Nephron (organoid): ENCODE measurements around the gene AFF1.

Experiments
- H3K27ac Mint-ChIP-seq, 3 experiments: 2 replicates each; pipeline ENCODE4 v1.8.0; 2020; ENCODE audit warnings: mixed read lengths in 3 of 3, mild to moderate bottlenecking in 2 of 3, moderate library complexity in 1 of 3
- H3K27me3 Mint-ChIP-seq: 2 replicates; pipeline ENCODE4 v1.8.0; 2021; ENCODE audit warnings: low read depth, mild to moderate bottlenecking, moderate library complexity, mixed read lengths
- H3K36me3 Mint-ChIP-seq: 2 replicates; pipeline ENCODE4 v1.8.0; 2020; ENCODE audit warnings: low read depth, mixed read lengths
- H3K4me1 Mint-ChIP-seq: 2 replicates; pipeline ENCODE4 v1.8.0; 2020; ENCODE audit warnings: mixed read lengths
- H3K4me3 Mint-ChIP-seq, 3 experiments: 2 replicates each; pipeline ENCODE4 v1.8.0; 2020; ENCODE audit warnings: mild to moderate bottlenecking in 3 of 3, mixed read lengths in 3 of 3, moderate library complexity in 2 of 3
- H3K9me3 Mint-ChIP-seq: 2 replicates; pipeline ENCODE4 v1.8.0; 2020; ENCODE audit warnings: mixed read lengths
- TF ChIP-seq, protein P1 (sequence below), 3 experiments: fragments of 200-600 bp; sonication (generic); IDR thresholded peaks; one replicate each; pipeline ENCODE4 v1.5.0; 2021; ENCODE audit warnings: antibody characterized with exemption in 3 of 3; ENCODE audit not compliant: unreplicated experiment in 3 of 3

The AFF1 gene

DNA sequence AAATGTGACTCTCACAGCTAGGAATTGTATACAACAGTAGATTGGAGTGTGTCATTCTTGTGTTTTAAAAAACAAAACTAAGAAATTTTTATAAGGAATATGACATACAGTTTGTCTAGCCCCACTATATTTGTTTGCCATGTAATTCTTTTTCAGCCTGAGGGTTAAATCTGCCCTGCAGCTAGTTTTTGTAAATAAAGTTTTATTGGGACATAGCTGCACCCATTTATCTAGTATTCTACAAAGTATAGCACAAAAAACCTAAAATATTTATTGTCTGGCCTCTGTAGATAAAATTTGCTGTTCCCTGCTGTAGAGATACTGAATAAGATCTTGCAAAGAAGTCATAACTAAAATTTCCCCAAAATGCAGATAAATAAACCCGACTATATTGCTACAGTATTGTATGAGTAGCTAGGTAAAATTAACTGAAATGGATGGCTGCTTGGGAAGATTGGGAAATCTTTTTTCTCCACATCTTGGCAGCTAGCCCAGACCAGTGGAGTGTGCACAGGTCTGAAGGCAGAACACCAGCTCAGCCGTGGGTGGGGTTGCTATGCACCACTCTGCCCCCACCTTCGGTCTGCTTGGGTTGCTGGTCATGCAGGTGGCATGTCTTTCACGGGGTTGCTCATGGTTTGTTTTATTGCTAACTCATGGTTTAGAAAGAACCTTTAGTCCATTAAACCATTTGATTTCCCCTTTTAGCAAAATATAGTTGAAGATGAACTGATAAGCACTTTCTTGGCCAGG is 157.8 kb downstream of the AFF1 start:
- peaks cover 21% of the 10 kb centered on the region for H3K4me1 Mint-ChIP-seq
- H3K27ac Mint-ChIP-seq: peak overlapping the region; percentile 46 to 74 (median 74)
- H3K9me3 Mint-ChIP-seq: no peaks in the 10 kb centered on the region
- TF ChIP-seq, protein P1, sequence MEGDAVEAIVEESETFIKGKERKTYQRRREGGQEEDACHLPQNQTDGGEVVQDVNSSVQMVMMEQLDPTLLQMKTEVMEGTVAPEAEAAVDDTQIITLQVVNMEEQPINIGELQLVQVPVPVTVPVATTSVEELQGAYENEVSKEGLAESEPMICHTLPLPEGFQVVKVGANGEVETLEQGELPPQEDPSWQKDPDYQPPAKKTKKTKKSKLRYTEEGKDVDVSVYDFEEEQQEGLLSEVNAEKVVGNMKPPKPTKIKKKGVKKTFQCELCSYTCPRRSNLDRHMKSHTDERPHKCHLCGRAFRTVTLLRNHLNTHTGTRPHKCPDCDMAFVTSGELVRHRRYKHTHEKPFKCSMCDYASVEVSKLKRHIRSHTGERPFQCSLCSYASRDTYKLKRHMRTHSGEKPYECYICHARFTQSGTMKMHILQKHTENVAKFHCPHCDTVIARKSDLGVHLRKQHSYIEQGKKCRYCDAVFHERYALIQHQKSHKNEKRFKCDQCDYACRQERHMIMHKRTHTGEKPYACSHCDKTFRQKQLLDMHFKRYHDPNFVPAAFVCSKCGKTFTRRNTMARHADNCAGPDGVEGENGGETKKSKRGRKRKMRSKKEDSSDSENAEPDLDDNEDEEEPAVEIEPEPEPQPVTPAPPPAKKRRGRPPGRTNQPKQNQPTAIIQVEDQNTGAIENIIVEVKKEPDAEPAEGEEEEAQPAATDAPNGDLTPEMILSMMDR (IDR thresholded peaks at IDR 0.05; ENCODE audit: unreplicated experiment in 3 of 3): no peak
- H3K4me3 Mint-ChIP-seq: no peak overlapping the region
- H3K27me3 Mint-ChIP-seq: no peaks in the 10 kb centered on the region
- peaks cover 35% of the 10 kb centered on the region for H3K36me3 Mint-ChIP-seq

DNA sequence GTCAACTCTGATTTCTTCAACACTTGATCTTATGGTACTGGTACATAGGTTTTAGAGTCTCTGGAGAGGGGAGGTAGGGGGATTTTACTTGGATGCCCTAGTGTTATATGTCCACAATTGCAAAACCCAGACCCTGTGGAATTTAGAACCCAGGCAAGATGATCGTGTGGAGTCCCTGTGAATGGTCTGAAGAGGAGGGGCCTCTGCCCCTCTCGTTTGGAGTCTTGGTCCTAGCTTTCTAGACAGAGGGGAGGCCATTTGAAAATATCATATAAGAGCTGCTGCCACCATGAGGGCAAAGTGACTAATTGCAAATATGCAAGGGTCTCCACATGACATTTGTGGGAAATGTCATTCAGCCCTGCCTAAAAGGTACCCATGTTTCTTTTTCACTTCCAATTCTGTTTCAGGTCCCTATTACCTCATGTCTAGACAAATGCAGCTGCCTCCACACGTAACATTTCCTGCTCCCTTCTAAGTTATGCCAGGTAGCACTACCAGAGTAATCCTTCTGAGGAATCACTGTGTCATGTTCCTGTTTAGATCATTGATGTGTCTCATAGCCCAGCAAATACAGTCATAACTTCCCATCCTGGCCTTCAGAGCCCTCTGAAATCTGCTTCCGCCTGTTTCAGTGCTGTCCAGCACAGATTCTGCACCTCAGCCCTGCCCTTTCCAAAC is 158.8 kb downstream of the AFF1 start:
- H3K27ac Mint-ChIP-seq: peak overlapping the region; percentile 46 to 74 (median 74)
- TF ChIP-seq, protein P1 (IDR thresholded peaks at IDR 0.05; ENCODE audit: unreplicated experiment in 3 of 3): peak; percentile 62 to 63 (median 63)
- H3K9me3 Mint-ChIP-seq: no peaks in the 10 kb centered on the region
- peaks cover 35% of the 10 kb centered on the region for H3K36me3 Mint-ChIP-seq
- H3K27me3 Mint-ChIP-seq: no peaks in the 10 kb centered on the region
- H3K4me3 Mint-ChIP-seq: no peak overlapping the region
- peaks cover 16% of the 10 kb centered on the region for H3K4me1 Mint-ChIP-seq

DNA sequence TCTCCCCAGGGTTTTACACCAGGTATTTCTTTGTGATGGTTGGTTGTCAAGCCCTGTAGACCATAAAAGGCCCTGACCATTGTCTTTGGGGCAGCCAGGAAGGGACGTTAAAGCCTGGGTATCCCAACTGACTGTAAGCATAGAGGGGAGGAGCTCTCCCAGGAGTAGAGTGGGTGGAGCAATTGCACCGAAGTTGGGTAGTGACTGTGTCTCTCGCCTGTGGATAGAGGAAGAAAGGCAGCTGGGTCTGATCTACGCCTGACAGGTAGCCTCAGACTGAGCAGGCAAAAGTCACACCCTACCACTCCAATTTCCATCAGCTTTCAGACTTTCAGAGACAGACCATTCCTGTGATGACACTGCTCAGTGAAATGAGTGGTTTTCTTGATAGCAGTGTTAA is 162.3 kb downstream of the AFF1 start:
- no peaks in the 10 kb centered on the region for H3K9me3 Mint-ChIP-seq
- TF ChIP-seq, protein P1 (IDR thresholded peaks at IDR 0.05; ENCODE audit: unreplicated experiment in 3 of 3): no peak
- no peak overlapping the region for H3K27ac Mint-ChIP-seq
- H3K36me3 Mint-ChIP-seq: peaks cover 35% of the 10 kb centered on the region
- H3K4me3 Mint-ChIP-seq: no peak overlapping the region
- peaks cover 11% of the 10 kb centered on the region for H3K4me1 Mint-ChIP-seq
- H3K27me3 Mint-ChIP-seq: no peaks in the 10 kb centered on the region

DNA sequence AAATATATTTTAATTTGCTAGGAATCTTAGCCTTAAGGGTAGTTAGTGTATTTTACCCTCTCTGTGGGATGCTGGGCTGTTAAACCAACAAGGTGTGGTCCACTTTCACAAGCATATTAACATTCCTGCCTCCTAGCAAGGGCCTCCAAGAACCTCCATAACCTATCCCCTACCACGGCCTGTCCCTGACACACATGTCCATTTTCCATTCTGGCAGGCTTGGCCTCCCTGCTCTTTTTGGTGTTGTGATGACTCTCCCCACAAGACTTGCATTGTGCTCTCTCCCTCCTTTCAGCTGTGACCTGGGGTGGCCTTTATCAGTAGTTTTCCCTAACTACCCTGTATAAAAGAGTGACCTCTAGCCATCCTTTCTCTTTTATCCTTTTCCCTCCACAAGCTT is 165.4 kb downstream of the AFF1 start:
- Mint-ChIP-seq H3K9me3 (no peaks in the 10 kb centered on the region), H3K4me1 (peaks cover 10% of the 10 kb centered on the region), H3K4me3 (no peak overlapping the region), H3K27ac (no peak overlapping the region), H3K27me3 (no peaks in the 10 kb centered on the region), H3K36me3 (peaks cover 14% of the 10 kb centered on the region)
- TF ChIP-seq, protein P1 (IDR thresholded peaks at IDR 0.05; ENCODE audit: unreplicated experiment in 3 of 3): no peak

DNA sequence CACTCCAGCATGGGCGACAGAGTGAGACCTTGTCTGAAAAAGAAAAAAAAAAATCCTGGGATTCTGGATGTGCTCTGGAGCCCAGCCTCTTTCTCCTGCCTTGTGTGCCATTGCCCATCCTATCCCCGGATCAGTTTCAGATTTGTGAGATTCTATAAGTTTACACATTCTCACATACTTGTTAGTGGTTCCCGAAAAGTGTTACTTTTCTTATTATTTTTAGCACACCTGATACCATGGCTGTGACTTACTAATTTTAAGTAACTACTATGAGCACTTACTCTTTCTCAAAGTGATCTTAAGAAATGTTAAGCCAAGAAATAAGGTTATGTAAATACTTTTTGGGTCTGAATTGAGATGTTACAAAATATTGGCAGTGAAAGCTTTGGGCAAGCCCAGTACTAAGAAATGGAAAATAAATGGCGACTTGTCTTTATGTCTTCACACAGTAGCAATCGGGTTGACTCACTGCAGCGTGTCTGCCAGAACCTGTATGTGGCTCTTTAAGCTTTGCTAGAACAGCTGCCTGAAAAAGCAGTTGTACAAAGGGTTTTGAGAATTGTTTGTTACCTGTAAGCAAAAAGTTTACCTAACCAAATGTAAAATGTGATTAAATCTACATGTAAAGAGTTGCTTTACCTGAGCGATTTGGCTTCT is 166.9 kb downstream of the AFF1 start:
- Mint-ChIP-seq H3K9me3 (no peaks in the 10 kb centered on the region), H3K4me1 (peaks cover 12% of the 10 kb centered on the region), H3K4me3 (no peak overlapping the region), H3K36me3 (peaks cover 15% of the 10 kb centered on the region), H3K27ac (no peak overlapping the region), H3K27me3 (no peaks in the 10 kb centered on the region)
- TF ChIP-seq, protein P1 (IDR thresholded peaks at IDR 0.05; ENCODE audit: unreplicated experiment in 3 of 3): no peak
